DOHH2 (cell line): ENCODE measurements around the gene SLC26A6.

Experiments used
- H3F3A ChIP-seq: fragments of 200-600 bp; sonication (generic), shearing (Covaris generic); 2 replicates; pipeline ENCODE4 v1.6.0; 2016; ENCODE audit warnings: antibody characterized with exemption, mild to moderate bottlenecking; ENCODE audit not compliant: control insufficient read depth, insufficient read depth
- H3K27ac ChIP-seq: fragments of 200-600 bp; sonication (generic); 2 replicates; pipeline ENCODE4 v1.5.1; 2014; ENCODE audit warnings: low read depth, mild to moderate bottlenecking, low read length, moderate library complexity
- H3K27me3 ChIP-seq: fragments of 200-600 bp; sonication (generic); 2 replicates; pipeline ENCODE4 v1.6.1; 2014; ENCODE audit warnings: mild to moderate bottlenecking, low read length, mixed read lengths; ENCODE audit not compliant: control insufficient read depth
- H3K36me3 ChIP-seq: fragments of 200-600 bp; sonication (generic); 2 replicates; pipeline ENCODE4 v1.6.1; 2014; ENCODE audit warnings: mild to moderate bottlenecking, low read length, moderate library complexity, mixed read lengths; ENCODE audit not compliant: control insufficient read depth
- H3K4me1 ChIP-seq: fragments of 200-600 bp; sonication (generic); 2 replicates; pipeline ENCODE4 v1.6.1; 2014; ENCODE audit warnings: mild to moderate bottlenecking, low read length, mixed read lengths; ENCODE audit not compliant: control insufficient read depth
- H3K4me2 ChIP-seq: fragments of 200-600 bp; sonication (generic); 2 replicates; pipeline ENCODE4 v1.6.0; 2014; ENCODE audit warnings: mild to moderate bottlenecking, low read length, moderate library complexity
- H3K4me3 ChIP-seq: fragments of 200-600 bp; sonication (generic); 2 replicates; pipeline ENCODE4 v1.5.1; 2014; ENCODE audit warnings: mild to moderate bottlenecking, low read length, mixed read lengths
- H3K79me2 ChIP-seq: fragments of 200-600 bp; sonication (generic); 2 replicates; pipeline ENCODE4 v1.6.1; 2014; ENCODE audit warnings: mild to moderate bottlenecking, low read length, mixed read lengths; ENCODE audit not compliant: control insufficient read depth
- H3K9me2 ChIP-seq: fragments of 200-600 bp; sonication (generic); replicated peaks from 2 replicates; pipeline ENCODE4 v1.6.1; 2014; ENCODE audit warnings: mild to moderate bottlenecking, low read length, mixed read lengths; ENCODE audit not compliant: control insufficient read depth
- H3K9me3 ChIP-seq: fragments of 200-600 bp; sonication (generic); 2 replicates; pipeline ENCODE4 v1.6.1; 2014; ENCODE audit warnings: antibody characterized with exemption, low read length, mixed read lengths; ENCODE audit not compliant: control insufficient read depth, insufficient read depth
- H4K20me1 ChIP-seq: fragments of 200-600 bp; sonication (generic); 2 replicates; pipeline ENCODE4 v1.6.0; 2014; ENCODE audit warnings: low read depth, mild to moderate bottlenecking, antibody characterized with exemption, low read length, moderate library complexity; ENCODE audit not compliant: control insufficient read depth, insufficient read depth
- EZH2phosphoT487 ChIP-seq: fragments of 200-600 bp; sonication (generic); IDR thresholded peaks from 2 replicates; pipeline ENCODE4 v1.6.1; 2017; ENCODE audit warnings: borderline replicate concordance, mild to moderate bottlenecking, antibody characterized with exemption, low read length, moderate library complexity, mixed read lengths
- TF ChIP-seq, protein P1 (sequence below): fragments of 200-600 bp; sonication (generic); IDR thresholded peaks from one replicate; pipeline ENCODE4 v1.5.1; 2014; ENCODE audit warnings: antibody characterized with exemption, mild to moderate bottlenecking, low read depth, low read length; ENCODE audit not compliant: poor library complexity, severe bottlenecking

Gene SLC26A6

GRCh38 chr3:48607519-48607918 is 27.7 kb downstream of the SLC26A6 start:
- no peaks in the 10 kb centered on the region for H3K9me3 ChIP-seq
- TF ChIP-seq, protein P1, sequence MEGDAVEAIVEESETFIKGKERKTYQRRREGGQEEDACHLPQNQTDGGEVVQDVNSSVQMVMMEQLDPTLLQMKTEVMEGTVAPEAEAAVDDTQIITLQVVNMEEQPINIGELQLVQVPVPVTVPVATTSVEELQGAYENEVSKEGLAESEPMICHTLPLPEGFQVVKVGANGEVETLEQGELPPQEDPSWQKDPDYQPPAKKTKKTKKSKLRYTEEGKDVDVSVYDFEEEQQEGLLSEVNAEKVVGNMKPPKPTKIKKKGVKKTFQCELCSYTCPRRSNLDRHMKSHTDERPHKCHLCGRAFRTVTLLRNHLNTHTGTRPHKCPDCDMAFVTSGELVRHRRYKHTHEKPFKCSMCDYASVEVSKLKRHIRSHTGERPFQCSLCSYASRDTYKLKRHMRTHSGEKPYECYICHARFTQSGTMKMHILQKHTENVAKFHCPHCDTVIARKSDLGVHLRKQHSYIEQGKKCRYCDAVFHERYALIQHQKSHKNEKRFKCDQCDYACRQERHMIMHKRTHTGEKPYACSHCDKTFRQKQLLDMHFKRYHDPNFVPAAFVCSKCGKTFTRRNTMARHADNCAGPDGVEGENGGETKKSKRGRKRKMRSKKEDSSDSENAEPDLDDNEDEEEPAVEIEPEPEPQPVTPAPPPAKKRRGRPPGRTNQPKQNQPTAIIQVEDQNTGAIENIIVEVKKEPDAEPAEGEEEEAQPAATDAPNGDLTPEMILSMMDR, result no peak
- TF ChIP-seq EZH2phosphoT487, result no peak
- H4K20me1 ChIP-seq, result no peaks in the 10 kb centered on the region
- peaks cover 2% of the 10 kb centered on the region; the same call in 1 of the 2 replicates for H3F3A ChIP-seq
- peaks cover 14% of the 10 kb centered on the region for H3K4me1 ChIP-seq
- H3K4me2 ChIP-seq, result no peak overlapping the region
- no peaks in the 10 kb centered on the region for H3K9me2 ChIP-seq
- H3K36me3 ChIP-seq, result peaks cover 59% of the 10 kb centered on the region
- no peak overlapping the region for H3K27ac ChIP-seq
- H3K4me3 ChIP-seq, result no peak overlapping the region
- peaks cover 25% of the 10 kb centered on the region for H3K79me2 ChIP-seq
- H3K27me3 ChIP-seq, result no peaks in the 10 kb centered on the region

DNA sequence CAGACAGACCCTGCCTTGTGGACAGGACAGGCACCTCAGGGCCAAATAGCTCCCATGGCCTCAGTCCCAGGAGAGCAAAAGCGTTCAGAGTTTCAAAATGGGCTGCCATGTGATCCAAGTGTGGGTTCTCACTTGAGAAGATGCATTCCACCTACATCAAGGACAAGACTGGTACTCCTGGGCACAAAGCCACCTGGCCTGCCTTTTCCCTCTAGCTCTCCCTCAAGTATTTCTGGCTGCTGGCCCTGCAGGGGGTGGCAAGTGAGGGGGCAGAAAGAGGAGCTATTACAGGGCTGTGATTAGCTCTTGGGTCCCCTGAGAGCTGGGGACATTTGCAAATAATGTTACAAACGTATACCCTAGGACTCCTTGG is 33.7 kb downstream of the SLC26A6 start:
- Histone ChIP-seq H4K20me1 (peaks cover 6% of the 10 kb centered on the region; the same call in 1 of the 2 replicates), H3K79me2 (no peaks in the 10 kb centered on the region), H3K27me3 (no peaks in the 10 kb centered on the region), H3K36me3 (peaks cover 79% of the 10 kb centered on the region), H3F3A (peaks cover 2% of the 10 kb centered on the region; the same call in 1 of the 2 replicates), H3K9me3 (no peaks in the 10 kb centered on the region), H3K27ac (no peak overlapping the region), H3K4me3 (no peak overlapping the region), H3K9me2 (no peaks in the 10 kb centered on the region), H3K4me2 (no peak overlapping the region), H3K4me1 (no peaks in the 10 kb centered on the region)
- TF ChIP-seq, protein P1, result no peak
- TF ChIP-seq EZH2phosphoT487, result no peak

DNA sequence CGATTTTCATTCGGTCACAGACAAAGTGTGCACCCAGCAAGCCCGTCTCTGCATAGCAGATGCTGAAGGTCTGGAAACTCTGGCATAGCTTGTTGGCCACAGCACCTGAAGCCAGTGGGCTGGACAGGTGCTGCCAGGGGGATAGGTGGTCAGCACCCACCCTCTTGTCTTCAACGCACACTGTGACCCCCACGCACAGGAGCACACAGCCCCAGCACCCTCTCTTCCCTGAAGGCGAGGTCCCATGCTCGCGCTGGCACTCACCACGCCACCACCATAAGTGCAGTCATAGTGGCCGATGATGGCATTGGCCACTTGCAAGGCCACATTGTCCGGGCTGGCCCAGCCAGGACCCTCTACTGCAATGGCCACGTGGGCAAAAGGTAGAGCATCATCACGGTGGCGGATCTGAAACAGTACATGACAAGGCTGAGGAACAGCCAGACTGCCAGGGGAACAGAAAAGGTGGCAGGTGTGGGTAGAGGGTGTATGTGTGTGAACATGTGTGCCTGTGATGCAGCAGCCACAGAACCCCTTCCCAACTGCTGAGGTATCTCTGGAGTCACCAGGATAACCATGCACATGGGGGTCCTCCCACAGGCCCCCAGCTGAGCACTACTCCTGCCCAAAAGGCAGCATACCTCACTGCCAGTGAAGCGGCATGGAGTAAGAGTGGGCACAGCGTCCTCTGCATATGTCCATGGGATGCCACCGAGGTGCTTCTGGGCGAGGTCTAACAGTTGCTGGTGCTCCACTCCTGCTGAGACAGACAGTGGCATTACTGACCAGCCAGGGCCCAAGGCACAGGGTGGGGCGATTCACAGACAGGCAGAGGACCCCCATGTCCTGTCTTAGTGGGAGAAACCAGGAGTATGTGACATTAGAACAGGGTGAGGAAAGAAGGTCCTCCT is 34.3 kb downstream of the SLC26A6 start:
- H3K4me3 ChIP-seq, result no peak overlapping the region
- TF ChIP-seq, protein P1, result no peak
- TF ChIP-seq EZH2phosphoT487, result no peak
- no peaks in the 10 kb centered on the region for H3K9me3 ChIP-seq
- H3K36me3 ChIP-seq, result peaks cover 76% of the 10 kb centered on the region
- H3F3A ChIP-seq, result peaks cover 2% of the 10 kb centered on the region; the same call in 1 of the 2 replicates
- H3K9me2 ChIP-seq, result no peaks in the 10 kb centered on the region
- H3K27me3 ChIP-seq, result no peaks in the 10 kb centered on the region
- H3K27ac ChIP-seq, result no peak overlapping the region
- peaks cover 6% of the 10 kb centered on the region; the same call in 1 of the 2 replicates for H4K20me1 ChIP-seq
- no peaks in the 10 kb centered on the region for H3K79me2 ChIP-seq
- no peak overlapping the region for H3K4me2 ChIP-seq
- H3K4me1 ChIP-seq, result no peaks in the 10 kb centered on the region
